HG02763 (cell line): ENCODE results near the gene PTGFRN.
"Not testable (repeated sequence)": the region's sequence is repeated elsewhere in the genome, so short reads cannot be mapped to it uniquely, and the experiment has no call there.

ENCODE experiments used
- ATAC-seq: cut with Tn5 transposase; IDR thresholded peaks from one replicate; pipeline ENCODE4 v1.9.1; 2021; ENCODE audit warnings: mild to moderate bottlenecking, moderate library complexity; ENCODE audit not compliant: unreplicated experiment

Gene PTGFRN

DNA sequence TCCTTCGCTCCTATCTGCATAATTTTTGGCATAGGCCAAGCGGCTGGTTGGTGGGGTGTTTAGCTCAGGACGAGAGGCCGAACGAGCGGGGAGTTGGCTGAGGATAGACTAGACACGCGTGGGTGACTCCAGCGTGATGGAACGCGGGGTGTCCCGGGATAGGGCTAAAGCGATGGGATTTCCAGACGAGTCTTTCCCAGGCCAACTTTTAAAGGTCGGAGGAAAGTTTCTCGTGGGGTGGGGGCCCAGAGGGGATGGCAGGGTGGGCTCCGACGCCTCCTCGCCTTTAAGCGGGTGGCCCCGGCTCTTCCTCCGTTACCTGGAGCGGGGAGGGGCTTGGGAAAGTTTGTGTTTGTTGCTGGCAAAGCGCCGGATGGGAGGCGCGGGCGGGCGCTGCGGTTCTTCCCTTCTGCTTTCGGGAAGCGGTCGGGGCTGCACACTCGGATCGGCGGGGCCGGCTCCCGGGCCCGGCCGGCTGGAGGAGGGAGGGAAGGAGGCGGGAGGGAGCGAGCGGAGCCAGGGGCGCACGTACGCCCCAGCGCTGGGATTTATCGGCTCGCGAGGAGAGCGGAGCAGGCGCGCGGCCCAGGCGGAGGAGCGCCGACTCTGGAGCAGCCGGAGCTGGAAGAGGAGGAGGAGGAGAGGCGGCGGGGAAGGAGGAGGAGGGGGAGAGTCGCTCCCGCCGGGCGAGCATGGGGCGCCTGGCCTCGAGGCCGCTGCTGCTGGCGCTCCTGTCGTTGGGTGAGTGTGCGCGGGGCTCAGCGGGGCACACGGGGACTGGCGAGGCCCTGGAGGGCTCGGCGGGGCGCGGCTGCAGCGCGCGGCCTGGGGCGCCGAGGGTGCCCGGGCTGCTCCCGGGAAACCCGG, at the start of gene PTGFRN:
TSS of gene PTGFRN (plus strand) at position 405 of the 867 bp plus-strand sequence. CDS start at position 693, 288 bp downstream.
- ATAC-seq, result no peak

DNA sequence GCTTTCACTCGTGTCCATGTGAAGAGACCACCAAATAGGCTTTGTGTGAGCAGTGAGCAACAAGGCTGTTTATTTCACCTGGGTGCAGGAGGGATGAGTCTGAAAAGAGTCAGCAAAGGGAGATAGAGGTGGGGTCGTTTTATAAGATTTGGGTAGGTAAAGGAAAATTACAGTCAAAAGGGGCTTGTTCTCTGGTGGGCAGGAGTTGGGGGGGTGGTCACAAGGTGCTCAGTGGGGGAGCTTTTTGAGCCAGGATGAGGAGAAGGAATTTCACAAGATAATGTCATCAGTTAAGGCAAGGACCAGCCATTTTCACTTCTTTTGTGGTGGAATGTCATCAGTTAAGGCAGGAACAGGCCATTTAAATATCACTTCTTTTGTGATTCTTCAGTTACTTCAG, 49.5 kb upstream of the PTGFRN start:
- ATAC-seq, result not testable (repeated sequence)

DNA sequence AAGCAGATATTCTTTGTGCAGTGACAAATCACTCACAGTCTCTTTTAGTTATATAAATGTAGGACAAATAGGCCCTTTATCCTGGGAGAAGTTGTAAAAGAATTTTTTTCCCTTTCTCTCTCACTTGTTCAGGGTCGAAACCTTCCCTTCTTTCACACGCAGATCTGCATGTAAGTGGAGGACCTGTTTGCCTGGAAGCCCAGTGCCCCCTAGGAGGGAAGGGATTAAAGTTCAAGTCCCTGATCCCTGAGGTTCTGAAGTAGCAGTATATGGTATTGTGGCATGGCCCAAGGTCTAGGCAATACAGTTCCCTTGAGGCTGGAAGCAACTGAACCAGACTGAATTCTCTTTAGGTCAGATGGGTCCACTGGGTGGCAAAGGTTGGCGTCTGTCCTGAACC, 48.6 kb upstream of the PTGFRN start:
- no peak for ATAC-seq

DNA sequence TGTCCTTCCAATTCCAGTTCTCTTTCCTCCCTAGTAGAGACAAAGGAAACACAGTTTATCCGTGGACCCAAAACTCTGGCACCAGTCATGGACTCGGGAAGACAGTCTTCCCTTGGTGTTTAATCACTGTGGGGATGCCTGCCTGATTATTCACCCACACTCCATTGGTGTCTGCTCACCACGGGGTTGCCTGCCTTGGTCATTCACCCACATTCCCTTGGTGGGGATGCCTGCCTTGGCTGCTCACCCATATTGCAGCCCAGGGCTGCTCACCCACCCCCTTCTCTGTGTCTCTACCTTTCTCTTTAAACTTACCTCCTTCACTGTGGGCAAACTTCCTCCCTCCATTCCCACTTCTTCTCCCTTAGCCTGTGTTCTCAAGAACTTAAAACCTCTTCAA, 46.7 kb upstream of the PTGFRN start:
- ATAC-seq, result not testable (repeated sequence)

DNA sequence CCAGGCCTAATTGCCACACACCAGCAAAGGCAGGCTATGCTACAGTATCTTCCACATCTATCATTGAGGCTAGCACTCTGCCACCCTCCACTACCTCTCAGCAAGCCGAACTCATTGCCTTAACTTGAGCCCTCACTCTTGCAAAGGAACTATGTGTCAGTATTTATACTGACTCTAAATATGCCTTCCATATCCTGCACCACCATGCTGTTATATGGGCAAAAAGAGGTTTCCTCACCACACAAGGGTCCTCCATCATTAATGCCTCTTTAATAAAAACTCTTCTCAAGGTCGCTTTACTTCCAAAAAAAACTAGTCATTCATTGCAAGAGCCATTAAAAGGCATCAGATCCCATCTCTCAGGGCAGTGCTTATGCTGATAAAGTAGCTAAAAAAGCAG, 43.2 kb upstream of the PTGFRN start:
- ATAC-seq, result not testable (repeated sequence)

DNA sequence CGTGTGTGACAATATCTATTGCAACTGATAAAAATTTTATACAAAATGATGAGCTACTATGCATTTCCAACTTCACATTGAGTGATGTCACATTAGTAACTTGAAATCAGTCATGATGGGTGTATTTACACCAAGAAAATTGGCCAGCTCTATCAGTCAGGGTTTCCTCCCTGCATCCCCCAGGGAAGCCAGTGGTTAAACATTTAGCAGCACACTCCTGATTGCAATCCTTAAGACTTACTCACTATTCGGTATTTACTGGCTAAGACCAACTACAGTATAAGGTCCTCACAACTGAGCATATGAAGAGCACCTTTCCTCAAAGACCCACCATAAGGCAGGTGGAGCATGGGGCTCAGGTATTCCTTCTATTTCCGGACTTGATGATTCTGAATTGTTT, 41.3 kb upstream of the PTGFRN start:
- ATAC-seq, result no peak

DNA sequence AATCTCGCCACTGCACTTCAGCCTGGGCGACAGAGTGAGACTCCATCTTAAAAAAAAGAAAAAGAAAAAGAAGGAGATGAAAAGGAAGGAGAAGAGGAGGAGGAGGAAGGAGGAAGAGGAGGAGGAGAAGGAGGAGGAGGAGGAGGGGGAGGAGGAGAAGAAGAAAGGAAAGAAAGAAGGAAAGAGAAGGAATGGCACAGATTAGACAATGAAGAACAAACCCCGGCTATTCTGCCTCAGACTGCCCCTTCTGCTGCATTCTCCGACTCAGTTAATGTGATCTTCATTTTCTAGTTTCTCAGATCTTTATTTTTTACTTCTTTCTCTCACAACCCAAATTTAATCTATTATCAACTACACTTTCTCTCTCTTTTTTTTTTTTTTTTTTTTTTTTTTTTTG, 40.1 kb upstream of the PTGFRN start:
- no peak for ATAC-seq

DNA sequence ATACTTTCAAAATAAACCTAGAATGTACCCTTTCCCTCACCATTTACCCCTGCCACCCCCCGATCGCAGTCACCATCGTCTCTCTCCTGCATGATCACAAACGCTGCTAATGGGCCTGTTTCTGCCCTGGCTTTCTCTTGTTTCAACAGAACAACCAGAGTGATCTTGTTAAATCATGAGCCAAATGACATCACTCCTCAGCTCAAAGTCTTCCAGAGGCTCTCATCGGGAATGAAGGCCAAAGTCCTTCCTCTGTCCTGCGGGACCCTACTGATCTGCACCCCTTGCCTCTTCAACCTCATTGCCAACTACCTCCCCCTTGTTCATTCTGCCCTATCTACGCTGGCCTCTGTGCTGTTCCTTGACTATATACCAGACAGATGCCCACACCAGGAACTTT, 39.4 kb upstream of the PTGFRN start:
- no peak for ATAC-seq

DNA sequence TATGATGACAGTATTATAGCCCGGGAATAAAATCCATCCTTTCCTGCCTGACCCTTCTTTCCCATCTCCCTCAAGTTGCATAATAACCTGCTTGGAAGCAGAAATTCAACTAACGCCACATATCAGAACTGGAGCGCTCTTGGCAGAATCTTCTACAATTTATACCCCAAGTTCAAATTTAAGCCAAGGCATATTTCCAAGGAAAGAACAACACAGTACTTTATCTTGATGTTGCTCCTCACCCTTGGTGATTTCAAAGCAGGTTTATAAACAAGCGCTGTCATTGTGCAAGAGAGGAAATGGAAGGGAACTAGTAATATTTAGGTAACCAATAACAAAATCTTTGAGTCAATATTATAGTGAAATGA, 38.0 kb upstream of the PTGFRN start:
- ATAC-seq, result no peak

DNA sequence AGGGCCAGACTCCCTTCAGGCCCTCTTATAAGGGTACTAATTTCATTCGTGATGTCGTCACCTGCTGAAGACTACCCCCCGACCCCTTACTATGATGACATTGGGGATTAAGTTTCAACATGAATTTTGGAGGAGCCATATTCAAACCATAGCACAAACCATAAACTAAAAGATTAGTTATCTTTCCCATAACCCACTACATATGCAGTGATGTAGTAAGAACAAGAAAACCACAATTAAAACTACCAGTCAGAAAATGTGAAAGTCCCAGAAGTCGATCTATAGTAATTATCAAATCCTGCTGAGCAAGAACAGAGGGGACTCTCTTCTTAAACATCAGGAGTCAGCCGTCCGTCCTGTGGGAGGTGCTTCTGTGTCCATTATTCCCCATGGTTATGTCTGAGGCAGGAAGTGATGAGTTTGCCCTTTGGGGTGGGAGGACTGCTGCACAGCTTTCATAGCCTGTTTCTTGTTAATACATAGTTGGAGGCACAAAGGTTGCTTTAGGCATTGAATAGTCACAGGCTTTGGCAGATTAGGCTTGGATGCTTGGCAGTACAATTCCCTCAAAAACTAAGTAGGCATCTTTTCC, 35.9 kb upstream of the PTGFRN start:
- no peak for ATAC-seq

DNA sequence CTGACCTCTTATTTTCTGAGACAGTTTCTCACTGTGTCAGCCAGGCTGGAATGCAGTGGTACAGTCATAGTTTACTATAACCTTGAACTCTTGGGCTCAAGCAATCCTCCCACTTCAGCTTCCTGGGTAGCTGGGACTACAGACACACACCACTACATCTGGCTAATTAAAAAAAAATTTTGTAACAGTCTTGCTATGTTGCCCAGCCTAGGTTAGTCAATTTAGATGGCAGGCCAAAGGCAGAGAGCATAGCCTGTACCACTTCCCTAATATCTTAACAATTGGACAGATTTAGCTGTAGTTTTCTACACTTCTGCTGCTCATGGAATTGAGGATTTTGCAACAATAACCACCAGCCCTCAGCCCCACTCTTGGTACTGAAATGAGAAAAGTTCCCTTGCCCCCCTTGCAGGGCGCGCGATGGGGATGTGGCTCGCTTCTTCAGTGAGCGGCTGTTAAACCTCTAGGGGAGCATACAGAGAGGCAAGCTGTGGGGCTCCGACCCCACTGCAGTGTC, 34.9 kb upstream of the PTGFRN start:
- ATAC-seq, result no peak

DNA sequence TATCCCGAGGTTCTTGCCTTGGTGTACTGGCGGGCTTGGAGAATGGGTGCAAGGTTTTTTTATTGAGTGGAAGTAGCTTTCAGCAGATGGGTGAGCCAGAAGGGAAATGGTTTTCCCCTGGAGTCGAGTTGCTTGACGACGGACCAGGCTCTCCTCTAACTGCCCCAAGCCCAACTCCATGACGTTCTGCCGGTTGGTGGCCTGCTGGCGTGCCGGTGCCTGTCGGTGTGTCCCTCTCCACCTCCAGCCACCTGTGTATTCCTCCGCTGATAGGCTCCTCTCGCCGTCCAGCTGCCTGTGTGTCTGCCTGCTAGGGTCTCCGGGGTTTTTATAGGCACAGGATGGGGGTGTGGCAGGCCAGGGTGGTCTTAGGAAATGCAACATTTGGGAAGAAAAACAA, 34.3 kb upstream of the PTGFRN start:
- no peak for ATAC-seq

DNA sequence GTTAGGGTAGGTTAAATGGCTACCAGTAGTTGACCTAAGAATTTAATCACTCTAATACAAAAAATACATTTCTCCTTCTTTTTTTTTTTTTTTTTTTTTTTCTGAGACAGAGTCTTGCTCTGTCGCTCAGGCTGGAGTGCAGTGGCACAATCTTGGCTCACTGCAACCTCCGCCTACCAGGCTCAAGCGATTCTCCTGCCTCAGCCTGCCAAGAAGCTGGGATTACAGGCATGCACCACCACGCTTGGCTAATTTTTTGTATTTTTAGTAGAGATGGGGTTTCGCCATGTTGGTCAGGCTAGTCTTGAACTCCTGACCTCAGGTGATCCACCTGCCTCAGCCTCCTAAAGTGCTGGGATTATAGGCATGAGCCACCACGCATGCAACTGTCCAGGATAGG, 33.8 kb upstream of the PTGFRN start:
- ATAC-seq, result not testable (repeated sequence)

DNA sequence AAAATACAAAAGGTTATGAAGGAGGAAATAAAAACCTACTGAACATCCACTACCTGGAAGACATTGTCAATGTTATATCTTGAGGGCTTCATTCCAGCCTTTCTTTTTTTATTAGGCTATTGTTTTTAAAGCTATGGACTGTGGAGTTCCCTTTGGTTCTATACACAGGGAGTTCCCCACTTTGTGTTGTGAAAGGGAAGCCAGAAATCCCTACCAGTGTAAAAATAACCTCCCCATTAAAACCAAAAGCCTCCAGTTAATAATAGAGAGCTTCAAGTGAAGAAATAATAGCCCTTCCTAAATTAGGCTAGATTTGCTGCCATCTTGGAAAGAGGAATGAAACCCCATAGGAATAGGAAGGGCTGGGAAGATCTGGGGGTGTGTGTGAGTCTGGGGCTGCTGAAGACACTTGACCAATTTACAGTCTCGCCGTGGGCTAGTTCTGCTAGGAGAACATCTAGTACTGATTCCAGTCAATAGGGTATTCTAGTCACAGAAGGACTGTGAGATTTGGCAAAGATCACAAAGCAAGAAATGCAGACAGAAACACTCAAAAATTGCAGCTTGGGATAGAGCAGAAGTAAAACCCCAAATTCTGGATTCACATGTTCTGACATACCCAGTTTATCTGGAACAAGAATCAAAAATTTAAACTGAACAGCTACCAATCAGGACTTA, 32.4 kb upstream of the PTGFRN start:
- ATAC-seq, result no peak

DNA sequence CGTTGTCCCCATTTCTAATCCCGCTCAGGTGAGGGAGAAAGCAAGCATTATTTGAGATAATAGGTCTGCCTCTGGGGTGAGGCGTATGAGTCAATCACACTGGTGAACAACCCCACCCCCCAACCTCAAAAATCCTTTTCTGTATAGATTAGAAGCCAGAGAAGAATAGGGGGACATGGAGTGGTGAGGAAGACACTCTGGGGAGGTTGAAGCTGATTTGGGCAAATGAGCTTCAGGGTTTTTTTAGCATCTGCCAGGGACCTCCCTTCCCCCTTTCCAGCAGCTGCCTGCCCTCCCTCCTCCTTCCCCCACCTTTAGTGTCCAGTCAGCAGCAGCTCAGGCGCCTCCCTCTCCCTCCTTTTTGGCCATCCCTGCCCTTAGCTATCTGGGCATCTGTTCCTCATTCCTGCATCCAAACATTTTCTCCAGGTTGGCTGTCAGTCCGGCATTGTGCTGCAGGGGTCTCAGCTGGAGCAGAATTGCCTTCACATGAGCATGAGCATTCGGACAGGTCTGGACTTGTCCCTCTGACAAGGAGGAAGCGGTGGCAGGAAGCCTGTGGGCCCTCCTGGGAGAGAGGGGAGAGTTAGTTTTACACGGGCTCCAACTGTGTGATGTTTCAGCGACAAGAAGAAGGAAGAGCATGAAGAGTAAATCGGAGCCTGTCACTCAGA, 30.8 kb upstream of the PTGFRN start:
- ATAC-seq, result peak; percentile 53

DNA sequence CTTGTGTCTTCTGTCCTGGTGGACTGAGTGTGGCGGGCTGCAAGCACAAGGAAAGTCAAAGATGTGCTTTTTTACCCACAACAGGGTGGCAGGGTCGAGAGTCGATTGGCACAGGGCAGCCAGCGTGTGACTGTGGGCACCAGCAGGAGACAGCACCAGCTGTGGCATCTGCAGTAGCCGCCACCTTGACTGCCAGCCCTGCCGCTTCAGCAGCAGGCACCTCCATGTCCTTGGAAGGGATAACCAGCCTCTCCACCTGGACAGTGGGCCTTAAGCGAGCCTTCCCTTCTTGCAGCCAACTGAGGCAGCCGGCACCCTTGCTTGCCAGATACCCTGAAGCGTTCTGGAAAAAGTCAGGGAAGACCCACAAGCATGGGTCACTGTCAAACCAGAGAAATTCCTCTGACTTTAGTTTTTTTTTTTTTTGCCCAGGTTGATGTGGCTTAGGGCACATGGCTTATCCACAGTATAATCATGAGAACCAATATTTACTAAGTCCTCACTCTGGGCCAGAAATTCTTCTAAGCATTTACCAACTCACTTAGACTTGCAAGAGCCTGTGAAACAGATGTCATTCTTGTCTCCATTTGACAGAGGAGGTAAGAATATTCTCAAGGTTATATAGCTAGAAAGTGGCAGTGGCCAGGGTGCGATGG, 30.1 kb upstream of the PTGFRN start:
- peak; percentile 21 for ATAC-seq

DNA sequence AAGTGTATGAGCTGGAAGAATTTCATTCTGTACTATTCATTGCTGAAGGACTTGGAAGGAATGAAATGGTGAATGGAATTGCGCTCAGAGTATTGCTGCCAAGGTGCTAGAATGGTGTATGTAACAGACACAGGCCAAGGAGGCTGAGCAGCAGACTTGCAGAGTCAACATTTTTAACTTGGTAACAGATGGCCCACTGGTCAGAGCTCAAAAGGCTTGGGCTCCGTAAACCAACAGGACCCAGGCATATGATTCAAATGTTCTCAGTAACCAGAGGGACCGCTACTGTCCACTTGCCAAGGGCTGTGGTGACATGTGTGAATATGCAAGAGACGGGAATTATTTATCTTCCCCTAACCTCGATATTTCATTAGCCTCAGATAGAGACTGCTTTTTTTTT, 28.8 kb upstream of the PTGFRN start:
- no peak for ATAC-seq

DNA sequence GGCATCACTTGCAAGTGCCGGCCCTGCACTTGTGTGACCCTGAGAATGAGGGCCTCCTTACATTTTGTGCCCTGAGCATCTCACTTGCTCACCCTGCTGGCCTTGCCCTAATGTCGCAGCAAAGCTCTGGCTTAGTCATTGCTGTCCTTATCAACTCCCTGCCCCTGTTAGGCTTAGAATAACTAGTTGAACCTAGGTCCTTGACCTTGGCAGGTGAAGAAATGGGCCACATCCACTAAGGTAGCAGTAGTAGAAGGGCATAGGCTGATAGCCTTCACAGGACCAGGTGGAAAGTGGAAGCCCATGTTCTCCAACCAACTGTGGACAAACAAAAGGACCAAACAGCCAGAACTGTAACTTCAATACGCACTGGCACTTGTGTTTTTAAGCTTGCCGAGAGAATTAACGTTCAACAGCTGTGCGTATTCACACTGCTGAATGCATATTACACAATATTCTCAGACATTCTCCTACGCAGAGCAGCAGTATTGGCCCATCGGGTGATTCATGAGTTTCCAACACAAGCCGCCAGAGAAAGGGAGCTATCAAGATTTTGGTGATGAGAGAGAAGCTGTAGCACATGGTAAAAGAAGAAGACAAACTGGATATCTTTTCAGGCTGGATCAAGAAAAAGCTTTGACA, 27.7 kb upstream of the PTGFRN start:
- ATAC-seq, result no peak

DNA sequence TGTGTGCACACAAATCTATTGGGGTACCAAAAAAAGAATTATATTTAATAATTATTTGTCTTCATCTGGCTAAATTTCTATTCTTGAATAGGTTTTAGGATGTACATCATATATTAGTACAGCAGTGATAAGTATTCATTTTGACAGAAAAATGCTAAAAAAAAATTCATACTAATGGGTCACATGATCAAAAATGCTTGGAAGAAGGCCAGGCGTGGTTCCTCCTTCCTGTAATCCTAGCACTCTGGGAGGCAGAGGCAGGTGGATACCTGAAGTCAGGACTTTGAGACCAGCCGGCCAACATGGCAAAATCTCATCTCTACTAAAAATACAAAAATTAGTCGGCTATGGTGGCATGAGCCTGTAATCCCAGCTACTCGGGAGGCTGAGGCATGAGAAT, 26.9 kb upstream of the PTGFRN start:
- no peak for ATAC-seq

DNA sequence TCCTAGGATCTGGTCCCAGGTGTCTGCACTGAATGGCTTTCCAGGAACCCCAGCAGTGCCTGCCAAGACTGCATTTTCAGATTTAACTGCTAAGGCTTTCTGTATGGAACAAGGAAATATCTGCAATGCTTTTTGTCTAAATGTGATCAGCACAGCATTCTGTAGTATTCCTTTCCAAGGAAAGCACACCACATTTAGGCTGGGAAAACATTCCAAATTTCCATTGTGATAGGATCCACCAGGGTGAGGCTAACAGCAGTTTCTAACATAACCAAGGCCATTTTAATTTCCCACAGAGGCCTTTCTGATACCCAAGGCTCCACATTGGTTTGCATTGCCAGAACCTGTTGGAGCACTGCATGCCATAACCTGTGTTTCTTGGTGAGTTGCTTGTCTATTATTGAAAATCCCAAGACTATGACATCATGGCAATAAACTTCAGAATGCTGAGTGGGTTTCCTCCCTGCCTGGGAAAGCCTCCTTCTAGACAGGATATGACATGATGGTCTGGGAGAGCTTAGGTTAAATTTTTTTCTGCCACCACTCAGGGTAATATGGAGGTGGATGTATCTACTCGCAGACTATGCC, 23.3 kb upstream of the PTGFRN start:
- ATAC-seq, result no peak
